Loucy (cell line): Measurements from ENCODE around the gene ATOH8.

Source experiments
- H2AFZ ChIP-seq: fragments of 200-600 bp; sonication (generic); 2 replicates; pipeline ENCODE4 v1.6.0; 2016; ENCODE audit warnings: antibody characterized with exemption, mild to moderate bottlenecking, low read length, moderate library complexity
- H3F3A ChIP-seq: fragments of 200-600 bp; 2 replicates; pipeline ENCODE4 v1.6.0; 2016; ENCODE audit warnings: antibody characterized with exemption, low read depth, mild to moderate bottlenecking
- H3K27me3 ChIP-seq: fragments of 200-600 bp; sonication (generic); 2 replicates; pipeline ENCODE4 v1.6.1; 2014; ENCODE audit warnings: low read length, mild to moderate bottlenecking; ENCODE audit not compliant: insufficient read depth, poor library complexity, severe bottlenecking
- H3K36me3 ChIP-seq: fragments of 200-600 bp; sonication (generic); 2 replicates; pipeline ENCODE4 v1.6.1; 2016; ENCODE audit warnings: low read length; ENCODE audit not compliant: insufficient read depth
- H3K4me1 ChIP-seq: fragments of 200-600 bp; sonication (generic); 2 replicates; pipeline ENCODE4 v1.5.1; 2014; ENCODE audit warnings: low read length, mild to moderate bottlenecking; ENCODE audit not compliant: insufficient read depth, poor library complexity, severe bottlenecking
- H3K4me2 ChIP-seq: fragments of 200-600 bp; sonication (generic); 2 replicates; pipeline ENCODE4 v1.6.0; 2014; ENCODE audit warnings: antibody characterized with exemption, low read length, low read depth, mild to moderate bottlenecking; ENCODE audit not compliant: poor library complexity, severe bottlenecking
- H3K4me3 ChIP-seq: fragments of 200-600 bp; sonication (generic); 2 replicates; pipeline ENCODE4 v1.5.1; 2014; ENCODE audit warnings: low read length, mild to moderate bottlenecking, mixed read lengths; ENCODE audit not compliant: poor library complexity, severe bottlenecking
- H3K79me2 ChIP-seq: fragments of 200-600 bp; sonication (generic); 2 replicates; pipeline ENCODE4 v1.6.1; 2014; ENCODE audit warnings: low read length; ENCODE audit not compliant: insufficient read depth
- H3K9ac ChIP-seq: fragments of 200-600 bp; sonication (generic); 2 replicates; pipeline ENCODE4 v1.6.0; 2014; ENCODE audit warnings: mild to moderate bottlenecking, low read depth, low read length, moderate library complexity; ENCODE audit not compliant: poor library complexity, severe bottlenecking
- H3K9me2 ChIP-seq: fragments of 200-600 bp; sonication (generic); replicated peaks from 2 replicates; pipeline ENCODE4 v1.6.1; 2016; ENCODE audit warnings: low read depth, low read length, mixed read lengths
- H3K9me3 ChIP-seq: fragments of 200-600 bp; sonication (generic); 2 replicates; pipeline ENCODE4 v1.6.1; 2014; ENCODE audit warnings: mild to moderate bottlenecking, antibody characterized with exemption, low read length, low read depth; ENCODE audit not compliant: insufficient read depth
- H4K20me1 ChIP-seq: fragments of 200-600 bp; sonication (generic); 2 replicates; pipeline ENCODE4 v1.6.0; 2014; ENCODE audit warnings: antibody characterized with exemption, low read length, mild to moderate bottlenecking; ENCODE audit not compliant: insufficient read depth, poor library complexity, severe bottlenecking
- CTCF ChIP-seq: fragments of 200-600 bp; sonication (generic); conservative IDR thresholded peaks from 2 replicates; pipeline ENCODE4 v1.5.1; 2014; ENCODE audit warnings: mild to moderate bottlenecking, antibody characterized with exemption, low read length
- EZH2phosphoT487 ChIP-seq: fragments of 200-600 bp; IDR thresholded peaks from 2 replicates; pipeline ENCODE4 v1.6.1; 2018; ENCODE audit warnings: antibody characterized with exemption, mild to moderate bottlenecking, moderate library complexity, borderline replicate concordance

ATOH8 gene

GRCh38 chr2:85735691-85736090 lies 18.1 kb upstream of the ATOH8 start:
- Histone ChIP-seq H3K79me2 (no peaks in the 10 kb centered on the region), H3K36me3 (no peaks in the 10 kb centered on the region), H3K4me3 (no peak overlapping the region), H3K27me3 (peaks cover 3% of the 10 kb centered on the region), H3K4me1 (no peaks in the 10 kb centered on the region), H3K4me2 (no peak overlapping the region), H3F3A (no peaks in the 10 kb centered on the region), H4K20me1 (no peaks in the 10 kb centered on the region), H3K9me3 (no peaks in the 10 kb centered on the region), H2AFZ (no peak overlapping the region), H3K9ac (no peak overlapping the region), H3K9me2 (no peaks in the 10 kb centered on the region)
- no peak for TF ChIP-seq EZH2phosphoT487
- no peak for TF ChIP-seq CTCF

GRCh38 chr2:85736456-85737355 lies 17.1 kb upstream of the ATOH8 start:
- no peak overlapping the region for H3K9ac ChIP-seq
- H3K9me2 ChIP-seq: no peaks in the 10 kb centered on the region
- no peak overlapping the region for H2AFZ ChIP-seq
- no peaks in the 10 kb centered on the region for H3K36me3 ChIP-seq
- no peaks in the 10 kb centered on the region for H3K4me1 ChIP-seq
- H3K9me3 ChIP-seq: no peaks in the 10 kb centered on the region
- H3K27me3 ChIP-seq: peaks cover 3% of the 10 kb centered on the region
- TF ChIP-seq EZH2phosphoT487 (no peak), CTCF (no peak)
- H3K79me2 ChIP-seq: no peaks in the 10 kb centered on the region
- H4K20me1 ChIP-seq: no peaks in the 10 kb centered on the region
- H3F3A ChIP-seq: no peaks in the 10 kb centered on the region
- H3K4me3 ChIP-seq: no peak overlapping the region
- no peak overlapping the region for H3K4me2 ChIP-seq

- no peak overlapping the region for H3K4me3 ChIP-seq
- no peaks in the 10 kb centered on the region for H3K9me3 ChIP-seq
- H4K20me1 ChIP-seq: no peaks in the 10 kb centered on the region
- H3K4me2 ChIP-seq: no peak overlapping the region
- H2AFZ ChIP-seq: no peak overlapping the region
- peaks cover 3% of the 10 kb centered on the region for H3K27me3 ChIP-seq
- no peaks in the 10 kb centered on the region for H3K79me2 ChIP-seq
- H3K9me2 ChIP-seq: no peaks in the 10 kb centered on the region
- H3K36me3 ChIP-seq: no peaks in the 10 kb centered on the region
- no peak for TF ChIP-seq CTCF
- TF ChIP-seq EZH2phosphoT487: no peak
- H3K4me1 ChIP-seq: no peaks in the 10 kb centered on the region
- no peaks in the 10 kb centered on the region for H3F3A ChIP-seq
- no peak overlapping the region for H3K9ac ChIP-seq
Measured at GRCh38 chr2:85737481-85737880, 16.3 kb upstream of the ATOH8 start.
